ENCODE results near the gene SPRR2D.

The SPRR2D gene

GRCh38 chr1:153035211-153035610 is 5.7 kb downstream of the SPRR2D start:
- Histone ChIP-seq H3K4me3 (ENCODE audit: low read depth, low read length) (no peak overlapping the region), H3K9me3 (no peaks in the 10 kb centered on the region), H3K27me3 (no peaks in the 10 kb centered on the region), H3K36me3 (no peaks in the 10 kb centered on the region), H3K4me1 (no peaks in the 10 kb centered on the region)
- DNase-seq = no peak
- TF ChIP-seq CTCF (IDR thresholded peaks at IDR 0.05; ENCODE audit: low read depth, low read length) = no peak

GRCh38 chr1:153032677-153033308 is 8.1 kb downstream of the SPRR2D start:
- Histone ChIP-seq H3K9me3 (no peaks in the 10 kb centered on the region), H3K4me1 (no peaks in the 10 kb centered on the region), H3K36me3 (no peaks in the 10 kb centered on the region), H3K27me3 (no peaks in the 10 kb centered on the region), H3K4me3 (ENCODE audit: low read depth, low read length) (no peak overlapping the region)
- no peak for DNase-seq
- TF ChIP-seq CTCF (IDR thresholded peaks at IDR 0.05; ENCODE audit: low read depth, low read length) = no peak

GRCh38 chr1:153032073-153032472 is 8.8 kb downstream of the SPRR2D start:
- no peak for DNase-seq
- TF ChIP-seq CTCF (IDR thresholded peaks at IDR 0.05; ENCODE audit: low read depth, low read length) = no peak
- Histone ChIP-seq H3K4me3 (ENCODE audit: low read depth, low read length) (no peak overlapping the region), H3K4me1 (no peaks in the 10 kb centered on the region), H3K9me3 (no peaks in the 10 kb centered on the region), H3K36me3 (no peaks in the 10 kb centered on the region), H3K27me3 (no peaks in the 10 kb centered on the region)

- no peak for TF ChIP-seq CTCF (IDR thresholded peaks at IDR 0.05; ENCODE audit: low read depth, low read length)
- no peak within 1 kb of the TSS for H3K4me3 ChIP-seq (ENCODE audit: low read depth, low read length)
- H3K36me3 ChIP-seq = no peaks in the 10 kb centered on the region
- no peaks in the 10 kb centered on the region for H3K27me3 ChIP-seq
- no peaks in the 10 kb centered on the region for H3K9me3 ChIP-seq
- no peak for DNase-seq
- no peaks in the 10 kb centered on the region for H3K4me1 ChIP-seq
These were observed 10.0 kb downstream of the SPRR2D start, which contains the start of gene SPRR1B for GRCh38 chr1:153030895-153031294. Gene SPRR1B (plus strand): TSS chr1:153031203. CDS start chr1:153032346, 1,143 bp downstream.

GRCh38 chr1:153028766-153029165 is 12.2 kb downstream of the SPRR2D start:
- Histone ChIP-seq H3K36me3 (no peaks in the 10 kb centered on the region), H3K27me3 (no peaks in the 10 kb centered on the region)
- TF ChIP-seq CTCF (IDR thresholded peaks at IDR 0.05; ENCODE audit: low read depth, low read length) = no peak

GRCh38 chr1:153025797-153026196 is 15.1 kb downstream of the SPRR2D start:
- TF ChIP-seq CTCF (IDR thresholded peaks at IDR 0.05; ENCODE audit: low read depth, low read length) = no peak
- Histone ChIP-seq H3K36me3 (no peaks in the 10 kb centered on the region), H3K4me1 (no peaks in the 10 kb centered on the region), H3K9me3 (no peaks in the 10 kb centered on the region), H3K4me3 (ENCODE audit: low read depth, low read length) (no peak overlapping the region), H3K27me3 (no peaks in the 10 kb centered on the region)
- no peak for DNase-seq

More at GRCh38 chr1:153028766-153029165, 12.2 kb downstream of the SPRR2D start:
- Histone ChIP-seq H3K9me3 (no peaks in the 10 kb centered on the region), H3K4me1 (no peaks in the 10 kb centered on the region), H3K4me3 (ENCODE audit: low read depth, low read length) (no peak overlapping the region)
- no peak for DNase-seq

Data from BE2C (cell line).